ENCODE data around the gene TMCO1. TPM values are rescaled to one million over a fixed set of nuclear protein-coding genes. Genes with fewer than 3 reads are reported as not detected.
"Not testable (repeated sequence)": the region's sequence is repeated elsewhere in the genome, so short reads cannot be mapped to it uniquely, and the experiment has no call there.

Gene TMCO1
- total RNA-seq, 2 experiments from 2014 or later: 82.9 to 102 TPM

DNA sequence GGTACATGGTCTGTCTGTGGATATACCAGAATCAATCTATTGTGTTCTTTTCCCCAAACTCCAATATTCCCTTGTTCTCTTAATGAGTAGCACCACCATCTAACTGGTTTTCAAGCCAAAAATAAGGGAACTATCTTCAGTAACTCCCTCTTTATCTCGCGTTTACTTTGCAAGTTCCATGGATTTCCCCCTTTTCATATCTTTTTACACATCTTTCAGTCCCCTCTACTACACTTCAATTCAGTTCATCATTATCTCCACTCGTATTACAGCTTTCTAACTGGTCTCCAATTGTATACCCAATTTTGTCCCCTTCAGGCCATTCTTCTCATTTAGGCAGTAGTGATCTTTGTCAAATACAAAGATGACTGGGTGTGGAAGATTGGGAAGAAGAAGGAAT lies 4.1 kb upstream of the TMCO1 start:
- no peak overlapping the region for H3K4me3 Mint-ChIP-seq
- no peaks in the 10 kb centered on the region for H3K27me3 Mint-ChIP-seq
- H3K36me3 Mint-ChIP-seq: peaks cover 20% of the 10 kb centered on the region
- CTCF ChIA-PET: no interaction called here
- H3K27ac Mint-ChIP-seq: no peak overlapping the region
- peaks cover 24% of the 10 kb centered on the region for H3K4me1 Mint-ChIP-seq
- ATAC-seq: no peak
- H3K9me3 Mint-ChIP-seq (ENCODE audit: low read depth): no peaks in the 10 kb centered on the region
- DNase-seq: no peak

- H3K4me1 Mint-ChIP-seq: peaks cover 53% of the 10 kb centered on the region
Measured at GRCh38 chr1:165764277-165764676, 4.4 kb downstream of the TMCO1 start.

DNA sequence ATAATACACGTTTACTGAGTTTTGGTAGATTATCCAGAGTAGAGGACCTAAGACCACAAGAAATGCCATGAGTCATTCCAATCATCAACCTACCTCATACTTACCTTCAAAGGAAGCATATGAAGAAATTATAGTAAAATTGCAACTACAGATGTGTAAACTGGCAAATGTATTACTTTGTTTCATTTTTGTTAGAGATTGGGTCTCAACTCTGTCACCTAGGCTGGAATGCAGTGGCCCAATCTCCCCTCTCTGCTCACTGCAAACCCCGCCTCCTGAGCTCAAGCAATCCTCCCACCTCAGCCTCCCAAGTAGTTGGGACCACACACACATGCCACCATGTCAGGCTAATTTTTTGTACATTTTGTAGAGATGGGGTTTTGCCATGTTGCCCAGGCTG lies 5.2 kb downstream of the TMCO1 start:
- CTCF ChIA-PET: no interaction called here
- Mint-ChIP-seq H3K27ac (peak overlapping the region; percentile 32), H3K4me3 (no peak overlapping the region), H3K4me1 (peaks cover 51% of the 10 kb centered on the region), H3K36me3 (peaks cover 55% of the 10 kb centered on the region), H3K9me3 (ENCODE audit: low read depth) (no peaks in the 10 kb centered on the region), H3K27me3 (no peaks in the 10 kb centered on the region)
- ATAC-seq (peak; percentile 61), DNase-seq (peak; percentile 44)

More at GRCh38 chr1:165764277-165764676, 4.4 kb downstream of the TMCO1 start:
- ATAC-seq: no peak
- no peak for DNase-seq
- peaks cover 51% of the 10 kb centered on the region for H3K36me3 Mint-ChIP-seq
- H3K27ac Mint-ChIP-seq: no peak overlapping the region
- no peaks in the 10 kb centered on the region for H3K27me3 Mint-ChIP-seq
- peak overlapping the region; percentile 0 for H3K4me3 Mint-ChIP-seq
- CTCF ChIA-PET: no interaction called here
- no peaks in the 10 kb centered on the region for H3K9me3 Mint-ChIP-seq (ENCODE audit: low read depth)

GRCh38 chr1:165762725-165763124 lies 5.9 kb downstream of the TMCO1 start:
- CTCF ChIA-PET: no interaction called here
- no peaks in the 10 kb centered on the region for H3K9me3 Mint-ChIP-seq (ENCODE audit: low read depth)
- no peak overlapping the region for H3K27ac Mint-ChIP-seq
- no peak for DNase-seq
- H3K4me1 Mint-ChIP-seq: peaks cover 47% of the 10 kb centered on the region
- H3K4me3 Mint-ChIP-seq: no peak overlapping the region
- ATAC-seq: no peak
- peaks cover 56% of the 10 kb centered on the region for H3K36me3 Mint-ChIP-seq
- H3K27me3 Mint-ChIP-seq: no peaks in the 10 kb centered on the region

GRCh38 chr1:165759095-165759494 lies 9.6 kb downstream of the TMCO1 start:
- CTCF ChIA-PET: no interaction called here
- Mint-ChIP-seq H3K36me3 (peaks cover 29% of the 10 kb centered on the region), H3K9me3 (ENCODE audit: low read depth) (no peaks in the 10 kb centered on the region), H3K4me1 (peaks cover 26% of the 10 kb centered on the region), H3K27me3 (no peaks in the 10 kb centered on the region), H3K27ac (no peak overlapping the region), H3K4me3 (no peak overlapping the region)
- DNase-seq (no peak), ATAC-seq (no peak)

DNA sequence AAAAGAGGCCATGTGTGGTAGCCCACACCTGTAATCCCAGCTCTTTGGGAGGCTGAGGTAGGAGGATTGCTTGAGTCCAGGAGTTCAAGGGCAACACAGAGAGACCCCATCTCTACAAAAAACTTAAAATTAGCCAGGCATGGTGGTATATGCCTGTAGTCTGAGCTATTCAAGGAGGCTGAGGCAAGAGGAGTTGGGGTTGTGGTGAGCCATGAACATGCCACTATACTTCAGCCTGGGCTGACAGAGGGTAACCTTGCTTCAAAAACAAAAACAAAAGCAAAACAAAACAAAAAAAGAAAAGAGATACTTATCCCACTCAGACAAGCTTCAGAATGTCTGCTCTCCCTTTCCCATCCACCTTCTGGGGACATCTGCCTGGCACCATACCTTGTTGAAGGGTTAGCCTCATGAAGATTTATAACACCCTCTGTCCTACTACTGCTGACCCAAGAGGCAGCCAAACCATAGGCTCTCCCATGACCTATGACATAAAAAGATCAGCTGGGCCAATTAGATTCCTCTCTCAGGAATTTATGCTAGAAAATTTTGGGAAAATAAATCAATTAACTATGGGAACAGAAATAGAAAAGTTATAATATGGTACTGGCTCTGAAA lies 13.2 kb downstream of the TMCO1 start:
- Mint-ChIP-seq H3K36me3 (peaks cover 29% of the 10 kb centered on the region), H3K27me3 (no peaks in the 10 kb centered on the region), H3K27ac (peak overlapping the region; percentile 48), H3K4me3 (no peak overlapping the region), H3K4me1 (peaks cover 18% of the 10 kb centered on the region), H3K9me3 (ENCODE audit: low read depth) (no peaks in the 10 kb centered on the region)
- DNase-seq (peak; percentile 52), ATAC-seq (peak; percentile 74)
- CTCF ChIA-PET: interaction anchor here (1.1 to 1.7 kb wide), 4 partner anchors 10 to 58 kb away, joined by 3 to 4 read pairs (median 3); no protein-coding TSS in a partner anchor

GRCh38 chr1:165753934-165754333 lies 14.7 kb downstream of the TMCO1 start:
- Mint-ChIP-seq H3K36me3 (peaks cover 23% of the 10 kb centered on the region), H3K27ac (no peak overlapping the region), H3K9me3 (ENCODE audit: low read depth) (no peaks in the 10 kb centered on the region), H3K27me3 (no peaks in the 10 kb centered on the region), H3K4me3 (no peak overlapping the region), H3K4me1 (peaks cover 13% of the 10 kb centered on the region)
- DNase-seq (no peak), ATAC-seq (no peak)
- CTCF ChIA-PET: interaction anchor here (1.7 kb wide), 1 partner anchor 56 kb away, joined by 3 read pairs; no protein-coding TSS in a partner anchor

GRCh38 chr1:165748550-165748949 lies 20.1 kb downstream of the TMCO1 start:
- ATAC-seq (no peak), DNase-seq (no peak)
- CTCF ChIA-PET: interaction anchor here (1.5 kb wide), 1 partner anchor 151 kb away, joined by 3 read pairs; no protein-coding TSS in a partner anchor
- H3K4me3 Mint-ChIP-seq: no peak overlapping the region
- no peak overlapping the region for H3K27ac Mint-ChIP-seq
- H3K9me3 Mint-ChIP-seq (ENCODE audit: low read depth): no peaks in the 10 kb centered on the region
- H3K36me3 Mint-ChIP-seq: peaks cover 33% of the 10 kb centered on the region
- no peaks in the 10 kb centered on the region for H3K27me3 Mint-ChIP-seq
- H3K4me1 Mint-ChIP-seq: no peaks in the 10 kb centered on the region

DNA sequence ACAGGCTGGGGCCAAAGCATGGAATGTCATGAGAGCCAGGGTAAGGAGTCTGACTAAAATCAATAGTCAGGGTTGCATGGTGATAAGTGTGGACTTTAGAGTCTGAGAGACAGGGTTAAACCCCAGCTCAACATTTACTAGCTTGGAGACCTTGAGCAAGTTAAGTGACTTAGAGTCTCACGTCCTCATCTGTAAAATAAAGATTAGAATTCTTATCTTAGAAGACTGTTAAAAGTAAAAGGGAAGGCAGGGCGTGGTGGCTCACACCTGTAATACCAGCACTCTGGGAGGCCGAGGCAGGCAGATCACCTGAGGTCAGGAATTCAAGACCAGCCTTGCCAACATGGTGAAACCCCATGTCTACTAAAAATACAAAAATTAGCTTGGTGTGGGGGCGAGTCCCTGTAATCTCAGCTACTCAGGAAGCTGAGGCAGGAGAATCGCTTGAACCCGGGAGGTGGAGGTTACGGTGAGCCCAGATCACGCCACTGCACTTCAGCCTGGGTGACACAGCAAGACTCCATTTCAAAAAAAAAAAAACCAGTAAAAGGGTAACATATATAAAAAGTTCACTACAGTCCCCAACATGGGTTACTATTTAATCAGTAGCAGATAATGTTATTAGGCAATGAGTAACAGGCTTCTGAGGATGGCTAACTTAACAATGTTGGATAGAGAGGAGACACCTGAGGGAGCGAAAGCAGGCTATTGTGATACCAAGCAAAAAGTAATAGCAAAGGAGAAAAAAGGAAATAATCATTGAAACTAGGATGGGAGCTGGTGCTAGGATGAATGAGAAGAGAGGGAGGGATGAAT lies 20.8 kb downstream of the TMCO1 start:
- no peak overlapping the region for H3K4me3 Mint-ChIP-seq
- CTCF ChIA-PET: interaction anchor here (1.2 to 1.7 kb wide), 3 partner anchors 17 to 150 kb away, joined by 3 to 4 read pairs (median 3); no protein-coding TSS in a partner anchor
- no peak for ATAC-seq
- no peak for DNase-seq
- peaks cover 36% of the 10 kb centered on the region for H3K36me3 Mint-ChIP-seq
- no peaks in the 10 kb centered on the region for H3K27me3 Mint-ChIP-seq
- H3K27ac Mint-ChIP-seq: no peak overlapping the region
- H3K9me3 Mint-ChIP-seq (ENCODE audit: low read depth): no peaks in the 10 kb centered on the region
- H3K4me1 Mint-ChIP-seq: no peaks in the 10 kb centered on the region

DNA sequence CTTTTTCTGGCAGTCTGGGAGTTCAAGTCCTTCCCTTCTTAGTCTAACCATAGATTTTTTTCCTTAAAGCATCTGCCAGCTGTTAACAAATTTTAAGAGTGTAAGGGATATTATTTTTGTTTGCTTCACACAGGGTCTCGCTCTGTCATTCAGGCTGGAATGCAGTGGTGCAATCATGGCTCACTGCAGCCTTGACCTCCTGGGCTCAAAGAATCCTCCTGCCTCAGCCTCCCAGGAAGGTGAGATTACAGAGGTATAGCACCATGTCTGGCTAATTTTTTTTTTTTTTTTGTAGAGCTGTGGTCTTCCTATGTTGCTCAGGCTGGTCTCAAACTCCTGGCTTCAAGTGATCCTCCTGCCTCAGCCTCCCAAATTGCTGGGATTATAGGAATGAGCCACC lies 23.8 kb downstream of the TMCO1 start:
- not testable (repeated sequence) for H3K9me3 Mint-ChIP-seq (ENCODE audit: low read depth)
- peaks cover 54% of the 10 kb centered on the region for H3K36me3 Mint-ChIP-seq

DNA sequence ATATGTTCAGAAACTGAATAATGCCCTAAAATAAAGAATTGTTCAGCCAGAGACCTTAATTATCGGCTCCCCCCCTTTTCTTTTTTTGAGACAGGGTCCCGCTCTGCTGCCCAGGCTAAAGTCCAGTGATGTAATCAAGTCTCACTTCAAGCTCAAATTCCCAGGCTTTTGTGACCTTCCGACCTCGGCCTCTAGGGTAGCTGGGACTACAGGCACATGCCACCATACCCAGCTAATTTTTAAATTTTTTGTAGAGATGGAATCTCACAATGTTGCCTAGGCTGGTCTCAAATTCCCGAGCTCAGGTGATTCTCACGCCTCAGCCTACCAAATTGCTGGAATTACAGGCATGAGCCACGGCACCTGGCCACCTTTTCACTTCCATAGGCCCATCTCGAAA lies 26.5 kb downstream of the TMCO1 start:
- Mint-ChIP-seq H3K36me3 (peaks cover 44% of the 10 kb centered on the region), H3K9me3 (ENCODE audit: low read depth) (no peaks in the 10 kb centered on the region), H3K27me3 (no peaks in the 10 kb centered on the region), H3K27ac (no peak overlapping the region), H3K4me1 (peaks cover 2% of the 10 kb centered on the region), H3K4me3 (no peak overlapping the region)
- ATAC-seq (no peak), DNase-seq (no peak)
- CTCF ChIA-PET: no interaction called here

More for the DNA sequence above, 23.8 kb downstream of the TMCO1 start:
- CTCF ChIA-PET: interaction anchor here (1.0 kb wide), 1 partner anchor 169 kb away, joined by 3 read pairs; no protein-coding TSS in a partner anchor
- not testable (repeated sequence) for H3K4me3 Mint-ChIP-seq, ATAC-seq, H3K27ac Mint-ChIP-seq, H3K4me1 Mint-ChIP-seq, DNase-seq, H3K27me3 Mint-ChIP-seq

- Mint-ChIP-seq H3K36me3 (peaks cover 37% of the 10 kb centered on the region), H3K27me3 (no peaks in the 10 kb centered on the region), H3K9me3 (ENCODE audit: low read depth) (no peaks in the 10 kb centered on the region), H3K4me1 (peaks cover 2% of the 10 kb centered on the region), H3K27ac (no peak overlapping the region), H3K4me3 (no peak overlapping the region)
- no peak for DNase-seq
- CTCF ChIA-PET: interaction anchor here (1.4 to 1.5 kb wide), 2 partner anchors 17 to 108 kb away, joined by 3 to 4 read pairs; no protein-coding TSS in a partner anchor
- ATAC-seq: no peak
Measured at GRCh38 chr1:165738794-165739193, 29.9 kb downstream of the TMCO1 start.

DNA sequence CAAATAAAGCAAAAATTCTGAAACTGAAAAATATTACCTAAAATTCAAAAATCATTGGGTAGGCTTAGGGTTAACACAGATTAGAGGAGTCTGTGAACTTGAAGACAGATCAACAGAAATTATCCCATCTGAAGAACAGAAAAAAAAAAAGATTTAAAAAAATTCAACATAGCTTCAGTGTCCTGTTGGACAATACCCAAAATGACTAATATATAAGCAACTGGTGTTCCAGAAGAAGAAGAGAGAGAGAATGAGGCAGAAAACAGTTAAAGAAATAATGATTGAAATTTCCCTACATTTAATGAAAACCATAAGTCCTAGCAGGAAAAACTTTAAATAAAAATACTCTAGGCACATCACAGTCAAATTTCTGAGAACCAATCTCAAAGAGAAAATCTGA lies 31.5 kb downstream of the TMCO1 start:
- no peaks in the 10 kb centered on the region for H3K9me3 Mint-ChIP-seq (ENCODE audit: low read depth)
- DNase-seq: no peak
- H3K4me3 Mint-ChIP-seq: no peak overlapping the region
- H3K36me3 Mint-ChIP-seq: peaks cover 26% of the 10 kb centered on the region
- ATAC-seq: no peak
- CTCF ChIA-PET: no interaction called here
- H3K27me3 Mint-ChIP-seq: no peaks in the 10 kb centered on the region
- no peak overlapping the region for H3K27ac Mint-ChIP-seq
- H3K4me1 Mint-ChIP-seq: peaks cover 2% of the 10 kb centered on the region

GRCh38 chr1:165734906-165735305 lies 33.8 kb downstream of the TMCO1 start:
- CTCF ChIA-PET: interaction anchor here (1.1 kb wide), 2 partner anchors 166 to 366 kb away, joined by 3 to 4 read pairs; no protein-coding TSS in a partner anchor
- ATAC-seq (no peak), DNase-seq (no peak)
- Mint-ChIP-seq H3K4me1 (peaks cover 2% of the 10 kb centered on the region), H3K27ac (peak overlapping the region; percentile 1), H3K9me3 (ENCODE audit: low read depth) (no peaks in the 10 kb centered on the region), H3K27me3 (no peaks in the 10 kb centered on the region), H3K4me3 (no peak overlapping the region), H3K36me3 (peaks cover 8% of the 10 kb centered on the region)
